ENCODE measurements around the gene ATG4D. TPM values are rescaled to one million over a fixed set of nuclear protein-coding genes. Genes with fewer than 3 reads are reported as not detected.
A peak's percentile ranks its signal among the peaks of the same experiment; 100 is the strongest.

Gene ATG4D
- total RNA-seq, 3 donors from 2014 or later: 13.1 to 18.0 (median 16.1) TPM

DNA sequence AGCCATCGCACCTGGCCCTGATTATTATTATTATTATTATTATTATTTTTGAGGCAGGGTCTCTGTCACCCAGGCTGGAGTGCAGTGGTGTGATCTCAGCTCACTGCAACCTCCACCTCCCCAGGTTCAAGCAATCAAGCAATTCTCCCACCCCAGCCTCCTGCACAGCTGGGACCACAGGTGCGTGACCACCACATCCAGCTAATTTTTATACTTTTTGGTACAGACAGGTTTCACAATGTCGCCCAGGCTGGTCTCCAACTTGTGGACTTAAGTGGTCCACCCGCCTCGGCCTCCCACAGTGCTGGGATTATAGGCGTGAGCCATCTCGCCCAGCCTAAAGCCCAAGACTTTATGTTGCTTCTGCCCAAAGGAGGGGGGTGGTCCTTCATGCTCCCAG lies 49.4 kb downstream of the ATG4D start:
- H3K27ac ChIP-seq: peak overlapping the region; percentile 76 to 81
- DNase-seq (ENCODE audit: low spot score in 2 of 2): no peak
- H3K36me3 ChIP-seq: no peaks in the 10 kb centered on the region
- no peak overlapping the region for H3K4me3 ChIP-seq
- no peaks in the 10 kb centered on the region for H3K27me3 ChIP-seq
- peaks cover 4 to 8% of the 10 kb centered on the region in 2 donors for H3K4me1 ChIP-seq
- no peak for TF ChIP-seq POLR2A (IDR thresholded peaks at IDR 0.05)
- TF ChIP-seq POLR2AphosphoS5 (IDR thresholded peaks at IDR 0.05): no peak
- TF ChIP-seq, protein P1, sequence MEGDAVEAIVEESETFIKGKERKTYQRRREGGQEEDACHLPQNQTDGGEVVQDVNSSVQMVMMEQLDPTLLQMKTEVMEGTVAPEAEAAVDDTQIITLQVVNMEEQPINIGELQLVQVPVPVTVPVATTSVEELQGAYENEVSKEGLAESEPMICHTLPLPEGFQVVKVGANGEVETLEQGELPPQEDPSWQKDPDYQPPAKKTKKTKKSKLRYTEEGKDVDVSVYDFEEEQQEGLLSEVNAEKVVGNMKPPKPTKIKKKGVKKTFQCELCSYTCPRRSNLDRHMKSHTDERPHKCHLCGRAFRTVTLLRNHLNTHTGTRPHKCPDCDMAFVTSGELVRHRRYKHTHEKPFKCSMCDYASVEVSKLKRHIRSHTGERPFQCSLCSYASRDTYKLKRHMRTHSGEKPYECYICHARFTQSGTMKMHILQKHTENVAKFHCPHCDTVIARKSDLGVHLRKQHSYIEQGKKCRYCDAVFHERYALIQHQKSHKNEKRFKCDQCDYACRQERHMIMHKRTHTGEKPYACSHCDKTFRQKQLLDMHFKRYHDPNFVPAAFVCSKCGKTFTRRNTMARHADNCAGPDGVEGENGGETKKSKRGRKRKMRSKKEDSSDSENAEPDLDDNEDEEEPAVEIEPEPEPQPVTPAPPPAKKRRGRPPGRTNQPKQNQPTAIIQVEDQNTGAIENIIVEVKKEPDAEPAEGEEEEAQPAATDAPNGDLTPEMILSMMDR (IDR thresholded peaks at IDR 0.05): no peak
- intact Hi-C loops (cut with DNase I; ENCODE audit: low total_unique reads): no loop called here
- H3K9me3 ChIP-seq: no peaks in the 10 kb centered on the region

- peaks cover 4 to 8% of the 10 kb centered on the region in 2 donors for H3K4me1 ChIP-seq
Observed at GRCh38 chr19:10593820-10594637, 50.3 kb downstream of the ATG4D start.

GRCh38 chr19:10600149-10600548 lies 56.4 kb downstream of the ATG4D start:
- DNase-seq (ENCODE audit: low spot score in 2 of 2): no peak
- Histone ChIP-seq H3K9me3 (no peaks in the 10 kb centered on the region), H3K4me3 (no peak overlapping the region), H3K27me3 (no peaks in the 10 kb centered on the region), H3K36me3 (no peaks in the 10 kb centered on the region), H3K27ac (no peak overlapping the region), H3K4me1 (peaks cover 8 to 11% of the 10 kb centered on the region in 2 donors)
- intact Hi-C loops (cut with DNase I; ENCODE audit: low total_unique reads): no loop called here
- TF ChIP-seq POLR2AphosphoS5 (IDR thresholded peaks at IDR 0.05): no peak
- TF ChIP-seq POLR2A (IDR thresholded peaks at IDR 0.05): no peak
- TF ChIP-seq, protein P1 (IDR thresholded peaks at IDR 0.05): no peak

More at GRCh38 chr19:10593820-10594637, 50.3 kb downstream of the ATG4D start:
- TF ChIP-seq POLR2AphosphoS5 (IDR thresholded peaks at IDR 0.05) (no peak), POLR2A (IDR thresholded peaks at IDR 0.05) (no peak)
- TF ChIP-seq, protein P1 (IDR thresholded peaks at IDR 0.05): no peak
- H3K36me3 ChIP-seq: no peaks in the 10 kb centered on the region
- intact Hi-C loops (cut with DNase I; ENCODE audit: low total_unique reads): no loop called here
- H3K9me3 ChIP-seq: no peaks in the 10 kb centered on the region
- no peak overlapping the region for H3K4me3 ChIP-seq
- H3K27ac ChIP-seq: peak overlapping the region; percentile 76 to 81
- DNase-seq (ENCODE audit: low spot score in 2 of 2): peak in 1 of 2 donors; percentile 78
- H3K27me3 ChIP-seq: no peaks in the 10 kb centered on the region

GRCh38 chr19:10601999-10602329 lies 58.3 kb downstream of the ATG4D start:
- no peak for DNase-seq (ENCODE audit: low spot score in 2 of 2)
- no peaks in the 10 kb centered on the region for H3K27me3 ChIP-seq
- no peaks in the 10 kb centered on the region for H3K9me3 ChIP-seq
- H3K36me3 ChIP-seq: no peaks in the 10 kb centered on the region
- intact Hi-C loops (cut with DNase I; ENCODE audit: low total_unique reads): no loop called here
- H3K4me3 ChIP-seq: peak overlapping the region in 2 of 3 donors; percentile 92 to 100
- H3K27ac ChIP-seq: no peak overlapping the region
- H3K4me1 ChIP-seq: peaks cover 8 to 11% of the 10 kb centered on the region in 2 donors
- TF ChIP-seq, protein P1 (IDR thresholded peaks at IDR 0.05): no peak
- TF ChIP-seq POLR2AphosphoS5 (IDR thresholded peaks at IDR 0.05) (no peak), POLR2A (IDR thresholded peaks at IDR 0.05) (no peak)

- peak; percentile 76 to 81 for DNase-seq (ENCODE audit: low spot score in 2 of 2)
- Histone ChIP-seq H3K27ac (peak overlapping the region; percentile 89 to 98), H3K9me3 (no peaks in the 10 kb centered on the region), H3K36me3 (no peaks in the 10 kb centered on the region), H3K27me3 (no peaks in the 10 kb centered on the region), H3K4me3 (peak overlapping the region; percentile 92 to 100 (median 98)), H3K4me1 (peaks cover 8 to 11% of the 10 kb centered on the region in 2 donors)
- intact Hi-C loops (cut with DNase I; ENCODE audit: low total_unique reads): no loop called here
- TF ChIP-seq POLR2AphosphoS5 (IDR thresholded peaks at IDR 0.05) (no peak), POLR2A (IDR thresholded peaks at IDR 0.05) (no peak)
- TF ChIP-seq, protein P1 (IDR thresholded peaks at IDR 0.05): no peak
Observed at GRCh38 chr19:10602330-10603083, 58.8 kb downstream of the ATG4D start.
